Measurements from ENCODE around the gene ZBTB47.

DNA sequence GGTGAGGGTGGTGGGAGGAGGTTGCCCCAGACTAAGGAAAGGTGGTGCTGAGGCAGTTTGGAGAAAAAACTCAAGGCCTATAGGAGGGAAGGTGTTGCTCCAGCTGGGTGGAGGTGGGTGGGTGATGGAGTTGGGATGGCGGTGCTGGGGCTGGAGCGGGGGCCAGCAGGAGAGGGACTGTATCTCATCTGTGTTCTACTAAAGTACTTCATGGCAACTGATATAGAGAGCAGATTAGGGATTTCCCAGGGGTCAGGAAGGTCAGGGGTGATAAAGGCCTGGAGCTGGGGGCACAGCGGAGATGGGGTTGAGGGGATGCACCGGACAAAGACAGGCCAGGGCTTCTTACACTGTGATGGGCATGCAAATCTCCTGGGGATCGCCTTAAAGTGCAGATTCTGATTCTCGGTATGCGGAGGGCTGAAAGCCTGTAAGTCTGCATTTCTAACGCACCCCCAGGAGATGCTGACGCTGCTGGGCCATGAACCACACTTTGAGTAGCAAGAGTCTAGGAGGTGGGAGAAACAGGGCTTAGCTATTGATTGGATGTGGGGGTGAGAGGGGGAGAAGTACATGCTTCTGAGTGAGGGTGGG is 36.0 kb downstream of the ZBTB47 start:
- TF ChIP-seq, protein P1, sequence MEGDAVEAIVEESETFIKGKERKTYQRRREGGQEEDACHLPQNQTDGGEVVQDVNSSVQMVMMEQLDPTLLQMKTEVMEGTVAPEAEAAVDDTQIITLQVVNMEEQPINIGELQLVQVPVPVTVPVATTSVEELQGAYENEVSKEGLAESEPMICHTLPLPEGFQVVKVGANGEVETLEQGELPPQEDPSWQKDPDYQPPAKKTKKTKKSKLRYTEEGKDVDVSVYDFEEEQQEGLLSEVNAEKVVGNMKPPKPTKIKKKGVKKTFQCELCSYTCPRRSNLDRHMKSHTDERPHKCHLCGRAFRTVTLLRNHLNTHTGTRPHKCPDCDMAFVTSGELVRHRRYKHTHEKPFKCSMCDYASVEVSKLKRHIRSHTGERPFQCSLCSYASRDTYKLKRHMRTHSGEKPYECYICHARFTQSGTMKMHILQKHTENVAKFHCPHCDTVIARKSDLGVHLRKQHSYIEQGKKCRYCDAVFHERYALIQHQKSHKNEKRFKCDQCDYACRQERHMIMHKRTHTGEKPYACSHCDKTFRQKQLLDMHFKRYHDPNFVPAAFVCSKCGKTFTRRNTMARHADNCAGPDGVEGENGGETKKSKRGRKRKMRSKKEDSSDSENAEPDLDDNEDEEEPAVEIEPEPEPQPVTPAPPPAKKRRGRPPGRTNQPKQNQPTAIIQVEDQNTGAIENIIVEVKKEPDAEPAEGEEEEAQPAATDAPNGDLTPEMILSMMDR (IDR thresholded peaks at IDR 0.05): no peak
- TF ChIP-seq POLR2A (IDR thresholded peaks at IDR 0.05): no peak
